K562 (cell line): Measurements from ENCODE around the gene IL9. TPM values are rescaled to one million over a fixed set of nuclear protein-coding genes. Genes with fewer than 3 reads are reported as not detected.

Experiments
- BHLHE40 ChIP-seq: IDR thresholded peaks from 2 replicates; pipeline ENCODE4 v1.6.1; 2011; ENCODE audit warnings: low read length, improper control_type of control experiment
- CTCF ChIP-seq, 3 experiments: IDR thresholded peaks in 2 of 3; conservative IDR thresholded peaks in 1 of 3; 2 replicates each; pipeline ENCODE4 v1.5.1; 2011 to 2012; ENCODE audit warnings: low read length in 3 of 3, mild to moderate bottlenecking in 3 of 3, control low read depth in 2 of 3, improper control_type of control experiment in 1 of 3, inconsistent platforms in 1 of 3, low read depth in 1 of 3, mixed read lengths in 1 of 3, moderate library complexity in 1 of 3; ENCODE audit not compliant: insufficient read depth in 2 of 3
- DEAF1 ChIP-seq: fragments of 450-650 bp; formaldehyde crosslinking; IDR thresholded peaks from 2 replicates; pipeline ENCODE4 v1.4.0; 2020; ENCODE audit warnings: mild to moderate bottlenecking, moderate library complexity
- HMGN3 ChIP-seq: IDR thresholded peaks from 2 replicates; pipeline ENCODE4 v1.6.1; 2011; ENCODE audit warnings: borderline replicate concordance, low read depth, mild to moderate bottlenecking, mixed read lengths, low read length; ENCODE audit not compliant: insufficient read length; ENCODE audit errors: extremely low read depth
- ILF3 ChIP-seq: fragments of 450-650 bp; IDR thresholded peaks from 2 replicates; pipeline ENCODE4 v1.6.1; 2018; ENCODE audit warnings: antibody characterized with exemption, mild to moderate bottlenecking, moderate library complexity, borderline replicate concordance
- NR2C1 ChIP-seq, 2 experiments: fragments of 450-650 bp; IDR thresholded peaks; 2 replicates each; pipeline ENCODE4 v1.6.1; 2017; ENCODE audit warnings: mild to moderate bottlenecking in 2 of 2, antibody characterized with exemption in 1 of 2, inconsistent platforms in 1 of 2, missing compliant biosample characterization in 1 of 2, missing genetic modification characterization in 1 of 2
- PATZ1 ChIP-seq: fragments of 250-450 bp; sonication (Bioruptor Pico); IDR thresholded peaks from 2 replicates; pipeline ENCODE4 v1.5.0; 2020; ENCODE audit warnings: mild to moderate bottlenecking, borderline replicate concordance
- PPARD ChIP-seq: fragments of 250-450 bp; sonication (Bioruptor Pico); IDR thresholded peaks from 2 replicates; pipeline ENCODE4 v1.8.0; 2022; ENCODE audit warnings: inconsistent platforms, mild to moderate bottlenecking, moderate library complexity
- RBFOX2 ChIP-seq: fragments of 200-400 bp; formaldehyde crosslinking; IDR thresholded peaks from 2 replicates; pipeline ENCODE4 v1.6.1; 2017; ENCODE audit warnings: low read depth, mild to moderate bottlenecking, low read length, moderate library complexity
- REST ChIP-seq, 2 experiments: fragments of 450-650 bp; formaldehyde crosslinking in 1 of 2; IDR thresholded peaks; 2 replicates each; pipeline versions ENCODE4 v1.4.0 to v1.6.1; 2014 to 2020; ENCODE audit warnings: mild to moderate bottlenecking in 2 of 2, borderline replicate concordance in 1 of 2, low read depth in 1 of 2
- SMC3 ChIP-seq: conservative IDR thresholded peaks from 2 replicates; pipeline ENCODE4 v1.6.1; 2011; ENCODE audit warnings: low read depth, low read length, improper control_type of control experiment; ENCODE audit not compliant: insufficient read depth
- ZNF766 ChIP-seq: fragments of 200-800 bp; sonication (Bioruptor generic); conservative IDR thresholded peaks from 2 replicates; pipeline ENCODE4 v1.6.1; 2016; ENCODE audit warnings: missing genetic modification characterization, missing compliant biosample characterization
- polyA plus RNA-seq, 8 experiments: library from polyadenylated mRNA; depleted of rRNA in 4 of 8; stranded (reverse) in 5 of 8; unstranded in 3 of 8; fragments of >200 nt; fragmentation: Nextera tagmentation in 2 of 8; fragmentation: Illumina TruSeq in 1 of 8; extraction: Ambion mirVana in 2 of 8; extraction: Trizol in 1 of 8; gene quantifications; 2 replicates each; pipeline versions ENCODE4 v1.2.1 to v1.2.3, GENCODE V29; 2011 to 2014; ENCODE audit warnings: inconsistent platforms in 1 of 8, missing spikeins in 1 of 8
- total RNA-seq, 7 experiments: library from RNA; depleted of rRNA in 6 of 7; stranded (reverse); fragments of >200 nt in 6 of 7; fragmentation: Illumina TruSeq in 2 of 7; extraction: Trizol in 2 of 7; gene quantifications; 2 replicates each; pipeline versions ENCODE4 v1.2.1 to v1.2.3, GENCODE V29; 2011 to 2021; ENCODE audit warnings: low replicate concordance in 1 of 7

The IL9 gene
- total and polyA plus RNA-seq, 9 of the 15 experiments (the other 6 are each of a cell fraction or from before 2014, with no cell fraction given), result not detected

GRCh38 chr5:135887447-135887864 lies 8.2 kb downstream of the IL9 start (continued):
- no peak for TF ChIP-seq PATZ1 (CRISPR knock-in tag)
- peak; percentile 75 for TF ChIP-seq REST (IDR thresholded peaks at IDR 0.05; ENCODE audit: borderline replicate concordance)
- TF ChIP-seq REST (CRISPR knock-in tag; IDR thresholded peaks at IDR 0.05; ENCODE audit: low read depth), result no peak
- no peak for TF ChIP-seq ZNF766 (CRISPR knock-in tag)
- peak; percentile 84 to 92 (median 88) for TF ChIP-seq CTCF (IDR thresholded peaks at IDR 0.05 in 2 of 3, conservative IDR thresholded peaks at IDR 0.05 in 1 of 3; ENCODE audit: insufficient read depth in 2 of 3, low read depth in 1 of 3, low read length in 3 of 3)
- peak; percentile 77 for TF ChIP-seq SMC3
- no peak for TF ChIP-seq ILF3
- no peak for TF ChIP-seq NR2C1 (IDR thresholded peaks at IDR 0.05)
- TF ChIP-seq NR2C1 (tag; IDR thresholded peaks at IDR 0.05), result no peak
- TF ChIP-seq PPARD (CRISPR knock-in tag), result no peak
- no peak for TF ChIP-seq HMGN3
- peak; percentile 80 for TF ChIP-seq DEAF1 (CRISPR knock-in tag)
- no peak for TF ChIP-seq BHLHE40
- no peak for TF ChIP-seq RBFOX2
